Measurements from ENCODE around the gene AGBL1. TPM values are rescaled to one million over a fixed set of nuclear protein-coding genes. Genes with fewer than 3 reads are reported as not detected.

Gene AGBL1
- total RNA-seq, 1 donor from 2014 or later = 5.5 TPM

GRCh38 chr15:86620641-86621349, 541.1 kb downstream of the AGBL1 start:
- DNase-seq (ENCODE audit: low spot score) = peak; percentile 33
- no peaks in the 10 kb centered on the region for H3K36me3 ChIP-seq
- no peak overlapping the region for H3K9ac ChIP-seq
- no peaks in the 10 kb centered on the region for H3K27me3 Mint-ChIP-seq (ENCODE audit: insufficient read depth, low read depth)
- no peaks in the 10 kb centered on the region for H3K36me3 Mint-ChIP-seq
- H3K4me2 ChIP-seq = peak overlapping the region; percentile 15
- H3K27ac ChIP-seq = no peak overlapping the region
- peaks cover 23% of the 10 kb centered on the region for H3K4me1 ChIP-seq
- no peaks in the 10 kb centered on the region for H3K27me3 ChIP-seq
- no peaks in the 10 kb centered on the region for H3K79me2 ChIP-seq (ENCODE audit: low read depth)
- no peaks in the 10 kb centered on the region for H3K9me3 Mint-ChIP-seq
- no peaks in the 10 kb centered on the region for H3F3A ChIP-seq (ENCODE audit: low read depth)
- H3K9me3 ChIP-seq (ENCODE audit: low read depth) = no peaks in the 10 kb centered on the region
- H2AFZ ChIP-seq (replicated peaks) = no peak overlapping the region
- H3K27ac Mint-ChIP-seq = no peak overlapping the region
- H3K4me3 Mint-ChIP-seq = no peak overlapping the region
- H4K20me1 ChIP-seq (ENCODE audit: low read depth) = no peaks in the 10 kb centered on the region
- peaks cover 30% of the 10 kb centered on the region for H3K4me1 Mint-ChIP-seq
- H3K4me3 ChIP-seq = no peak overlapping the region
- TF ChIP-seq CTCF (IDR thresholded peaks at IDR 0.05) (no peak), EZH2 (IDR thresholded peaks at IDR 0.05) (no peak), EZH2phosphoT487 (IDR thresholded peaks at IDR 0.05) (no peak)

DNA sequence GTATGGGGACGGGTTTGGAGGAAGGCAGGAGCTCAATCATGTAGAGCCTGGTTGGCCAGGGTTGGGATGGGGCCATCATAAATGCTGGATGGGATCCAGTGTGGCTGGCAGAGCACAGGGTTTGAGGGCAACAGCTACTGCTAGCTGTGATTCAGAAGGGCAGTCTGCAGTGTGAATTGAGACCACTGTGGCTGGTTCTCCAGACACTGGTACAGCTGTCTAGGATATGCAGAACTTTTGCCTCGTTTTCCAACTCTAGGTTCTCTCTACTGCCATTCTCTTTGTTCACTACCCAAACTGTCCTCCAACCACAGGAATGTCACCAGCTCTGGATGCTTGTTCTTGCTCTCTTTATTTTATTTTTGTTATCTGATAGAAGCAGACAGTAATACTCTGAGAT, 543.6 kb downstream of the AGBL1 start:
- TF ChIP-seq CTCF (IDR thresholded peaks at IDR 0.05) (no peak), EZH2 (IDR thresholded peaks at IDR 0.05) (no peak), EZH2phosphoT487 (IDR thresholded peaks at IDR 0.05) (no peak)
- no peak overlapping the region for H3K9ac ChIP-seq
- Mint-ChIP-seq H3K36me3 (no peaks in the 10 kb centered on the region), H3K27me3 (ENCODE audit: insufficient read depth, low read depth) (no peaks in the 10 kb centered on the region), H3K4me1 (peaks cover 30% of the 10 kb centered on the region), H3K27ac (peak overlapping the region; percentile 27), H3K4me3 (no peak overlapping the region), H3K9me3 (no peaks in the 10 kb centered on the region)
- no peaks in the 10 kb centered on the region for H3K79me2 ChIP-seq (ENCODE audit: low read depth)
- no peak overlapping the region for H3K27ac ChIP-seq
- H3K9me3 ChIP-seq (ENCODE audit: low read depth) = no peaks in the 10 kb centered on the region
- peaks cover 23% of the 10 kb centered on the region for H3K4me1 ChIP-seq
- DNase-seq (ENCODE audit: low spot score) = no peak
- no peaks in the 10 kb centered on the region for H3K36me3 ChIP-seq
- H3K4me2 ChIP-seq = no peak overlapping the region
- no peak overlapping the region for H2AFZ ChIP-seq (replicated peaks)
- no peak overlapping the region for H3K4me3 ChIP-seq
- no peaks in the 10 kb centered on the region for H3K27me3 ChIP-seq
- H4K20me1 ChIP-seq (ENCODE audit: low read depth) = no peaks in the 10 kb centered on the region
- H3F3A ChIP-seq (ENCODE audit: low read depth) = no peaks in the 10 kb centered on the region

DNA sequence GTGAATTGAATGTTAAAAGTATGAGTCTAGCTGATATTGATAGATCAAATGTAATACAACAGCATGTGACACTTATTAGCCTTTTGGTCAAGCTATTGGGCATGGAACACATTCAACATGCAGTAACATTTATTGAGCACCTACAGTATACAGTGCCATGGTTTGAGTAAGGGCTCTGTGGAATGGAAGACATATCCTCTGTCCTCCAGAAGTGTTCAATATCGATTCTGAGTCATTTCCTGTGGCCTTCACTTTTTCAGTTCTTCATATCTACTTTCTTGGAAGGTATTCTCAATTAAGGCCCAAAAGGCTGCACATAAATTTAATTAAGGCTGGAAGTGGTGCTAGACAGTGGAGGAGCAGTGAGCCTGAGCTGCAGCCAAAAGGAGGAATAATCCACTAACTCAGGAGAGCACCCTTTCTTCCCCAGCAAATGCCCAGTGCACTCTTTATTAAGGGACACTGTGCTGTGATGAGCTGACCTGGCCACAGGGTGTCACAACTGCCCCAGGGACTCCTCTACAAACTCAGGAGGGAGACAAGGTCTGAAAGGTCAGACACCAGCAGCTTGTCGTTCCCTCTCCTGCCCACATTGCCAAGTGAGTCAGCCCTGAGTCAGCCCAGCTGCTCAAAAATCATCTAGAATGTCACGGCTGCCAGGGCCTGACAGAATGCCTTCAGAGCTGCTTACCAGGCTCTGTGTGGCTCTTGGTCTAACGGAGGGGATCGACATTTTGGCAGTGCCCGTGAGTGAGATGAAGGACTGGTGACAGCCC, 544.8 kb downstream of the AGBL1 start:
- Histone ChIP-seq H3K36me3 (no peaks in the 10 kb centered on the region), H3K27ac (no peak overlapping the region), H3K4me1 (peaks cover 20% of the 10 kb centered on the region), H4K20me1 (ENCODE audit: low read depth) (no peaks in the 10 kb centered on the region), H3K9me3 (ENCODE audit: low read depth) (no peaks in the 10 kb centered on the region), H3F3A (ENCODE audit: low read depth) (no peaks in the 10 kb centered on the region), H3K79me2 (ENCODE audit: low read depth) (no peaks in the 10 kb centered on the region), H3K4me2 (no peak overlapping the region), H3K27me3 (no peaks in the 10 kb centered on the region), H3K4me3 (no peak overlapping the region), H2AFZ (replicated peaks) (no peak overlapping the region), H3K9ac (no peak overlapping the region)
- no peaks in the 10 kb centered on the region for H3K36me3 Mint-ChIP-seq
- peak; percentile 84 for DNase-seq (ENCODE audit: low spot score)
- H3K27ac Mint-ChIP-seq = no peak overlapping the region
- H3K9me3 Mint-ChIP-seq = no peaks in the 10 kb centered on the region
- H3K4me3 Mint-ChIP-seq = no peak overlapping the region
- no peak for TF ChIP-seq EZH2phosphoT487 (IDR thresholded peaks at IDR 0.05)
- peak; percentile 75 for TF ChIP-seq CTCF (IDR thresholded peaks at IDR 0.05)
- no peak for TF ChIP-seq EZH2 (IDR thresholded peaks at IDR 0.05)
- peaks cover 25% of the 10 kb centered on the region for H3K4me1 Mint-ChIP-seq
- no peaks in the 10 kb centered on the region for H3K27me3 Mint-ChIP-seq (ENCODE audit: insufficient read depth, low read depth)

All from neural progenitor cell (in vitro differentiated cells).